ENCODE measurements around the gene MCM5. TPM values are rescaled to one million over a fixed set of nuclear protein-coding genes. Genes with fewer than 3 reads are reported as not detected.

MCM5 gene
- total RNA-seq, 1 donor from 2014 or later, result 8.3 TPM

DNA sequence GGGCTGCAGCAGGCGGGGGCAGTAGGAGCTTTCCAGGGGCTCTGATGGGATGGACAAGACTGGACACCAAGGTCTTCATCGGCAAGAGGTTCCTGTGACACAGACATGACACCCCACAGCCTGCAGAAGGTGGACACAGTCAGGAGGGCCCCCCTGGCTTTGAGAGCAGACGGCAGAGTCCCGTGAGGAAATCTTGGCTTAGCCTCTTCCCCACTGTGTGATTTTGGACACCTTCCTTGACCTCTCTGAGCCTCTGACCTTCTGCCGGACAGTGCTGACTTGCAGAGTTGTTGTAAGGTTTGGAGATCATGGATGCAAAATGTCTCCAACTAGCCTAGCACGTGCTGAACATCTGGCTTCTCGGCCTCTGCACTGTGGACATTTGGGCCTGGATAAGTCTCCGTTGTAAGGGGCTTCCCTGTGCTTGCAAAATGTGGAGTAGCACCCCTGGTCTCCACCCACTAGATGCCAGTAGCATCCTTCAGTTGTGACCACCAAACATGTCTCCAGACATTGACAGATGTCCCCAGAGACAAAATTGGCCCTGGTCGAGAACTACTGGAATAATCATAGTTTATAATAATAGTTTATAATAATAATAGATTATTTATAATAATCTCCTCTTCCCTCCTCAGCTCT is 54.6 kb downstream of the MCM5 start:
- intact Hi-C loops (cut with micrococcal nuclease), result no loop called here

DNA sequence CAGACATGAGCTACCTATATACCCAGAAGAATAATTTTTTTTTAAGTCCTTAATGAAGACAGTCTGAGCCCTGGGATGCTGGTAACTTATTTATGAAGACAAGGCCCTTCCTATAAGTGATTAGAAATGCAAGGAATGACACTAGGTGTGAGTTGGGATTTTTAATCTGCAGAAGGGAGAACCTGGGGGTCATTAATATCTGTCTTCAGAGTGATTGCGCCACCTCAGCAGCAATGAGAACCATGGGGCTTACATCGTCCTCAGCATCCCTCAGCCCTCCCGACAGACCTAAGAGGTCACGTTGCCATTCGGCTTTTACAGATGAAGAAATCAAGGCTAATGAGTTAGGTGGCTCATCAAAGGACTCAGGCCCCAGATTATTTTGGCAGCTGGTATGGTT is 55.6 kb downstream of the MCM5 start:
- Histone ChIP-seq H3K36me3 (no peaks in the 10 kb centered on the region), H3K27ac (replicated peaks) (no peak overlapping the region), H3K4me1 (no peaks in the 10 kb centered on the region), H3K9me3 (replicated peaks) (no peaks in the 10 kb centered on the region), H3K4me3 (no peak overlapping the region), H3K27me3 (ENCODE audit: low read depth) (peaks cover 14% of the 10 kb centered on the region)
- TF ChIP-seq, protein P1, sequence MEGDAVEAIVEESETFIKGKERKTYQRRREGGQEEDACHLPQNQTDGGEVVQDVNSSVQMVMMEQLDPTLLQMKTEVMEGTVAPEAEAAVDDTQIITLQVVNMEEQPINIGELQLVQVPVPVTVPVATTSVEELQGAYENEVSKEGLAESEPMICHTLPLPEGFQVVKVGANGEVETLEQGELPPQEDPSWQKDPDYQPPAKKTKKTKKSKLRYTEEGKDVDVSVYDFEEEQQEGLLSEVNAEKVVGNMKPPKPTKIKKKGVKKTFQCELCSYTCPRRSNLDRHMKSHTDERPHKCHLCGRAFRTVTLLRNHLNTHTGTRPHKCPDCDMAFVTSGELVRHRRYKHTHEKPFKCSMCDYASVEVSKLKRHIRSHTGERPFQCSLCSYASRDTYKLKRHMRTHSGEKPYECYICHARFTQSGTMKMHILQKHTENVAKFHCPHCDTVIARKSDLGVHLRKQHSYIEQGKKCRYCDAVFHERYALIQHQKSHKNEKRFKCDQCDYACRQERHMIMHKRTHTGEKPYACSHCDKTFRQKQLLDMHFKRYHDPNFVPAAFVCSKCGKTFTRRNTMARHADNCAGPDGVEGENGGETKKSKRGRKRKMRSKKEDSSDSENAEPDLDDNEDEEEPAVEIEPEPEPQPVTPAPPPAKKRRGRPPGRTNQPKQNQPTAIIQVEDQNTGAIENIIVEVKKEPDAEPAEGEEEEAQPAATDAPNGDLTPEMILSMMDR (IDR thresholded peaks at IDR 0.05; ENCODE audit: borderline replicate concordance), result no peak
- intact Hi-C loops (cut with micrococcal nuclease), result no loop called here
- no peak for DNase-seq

More for the DNA sequence above, 54.6 kb downstream of the MCM5 start:
- H3K36me3 ChIP-seq, result no peaks in the 10 kb centered on the region
- DNase-seq, result no peak
- no peaks in the 10 kb centered on the region for H3K9me3 ChIP-seq (replicated peaks)
- no peak overlapping the region for H3K27ac ChIP-seq (replicated peaks)
- peaks cover 14% of the 10 kb centered on the region for H3K27me3 ChIP-seq (ENCODE audit: low read depth)
- no peaks in the 10 kb centered on the region for H3K4me1 ChIP-seq
- TF ChIP-seq, protein P1 (IDR thresholded peaks at IDR 0.05; ENCODE audit: borderline replicate concordance), result peak; percentile 53
- H3K4me3 ChIP-seq, result no peak overlapping the region

DNA sequence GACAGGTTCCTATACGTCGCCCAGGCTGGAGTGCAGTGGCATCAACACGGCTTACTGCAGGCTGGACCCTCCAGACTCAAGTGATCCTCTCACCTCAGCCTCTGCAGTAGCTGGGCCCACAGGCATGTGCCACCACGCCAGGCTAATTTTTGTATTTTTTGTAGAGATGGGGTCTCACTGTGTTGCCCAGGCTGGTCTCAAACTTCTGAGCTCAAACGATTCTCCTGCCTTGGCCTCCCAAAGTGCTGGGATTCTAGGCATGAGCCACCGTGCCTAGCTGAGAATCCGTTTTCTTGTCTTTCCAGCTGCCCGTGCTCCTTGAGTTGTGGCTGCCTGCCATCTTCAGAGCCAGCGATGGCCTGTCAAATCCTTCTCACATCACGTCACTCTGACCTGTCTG is 56.8 kb downstream of the MCM5 start:
- Histone ChIP-seq H3K4me3 (no peak overlapping the region), H3K27ac (replicated peaks) (no peak overlapping the region), H3K9me3 (replicated peaks) (no peaks in the 10 kb centered on the region), H3K4me1 (no peaks in the 10 kb centered on the region), H3K36me3 (no peaks in the 10 kb centered on the region), H3K27me3 (ENCODE audit: low read depth) (peaks cover 14% of the 10 kb centered on the region)
- TF ChIP-seq, protein P1 (IDR thresholded peaks at IDR 0.05; ENCODE audit: borderline replicate concordance), result no peak
- DNase-seq, result no peak
- intact Hi-C loops (cut with micrococcal nuclease), result no loop called here

DNA sequence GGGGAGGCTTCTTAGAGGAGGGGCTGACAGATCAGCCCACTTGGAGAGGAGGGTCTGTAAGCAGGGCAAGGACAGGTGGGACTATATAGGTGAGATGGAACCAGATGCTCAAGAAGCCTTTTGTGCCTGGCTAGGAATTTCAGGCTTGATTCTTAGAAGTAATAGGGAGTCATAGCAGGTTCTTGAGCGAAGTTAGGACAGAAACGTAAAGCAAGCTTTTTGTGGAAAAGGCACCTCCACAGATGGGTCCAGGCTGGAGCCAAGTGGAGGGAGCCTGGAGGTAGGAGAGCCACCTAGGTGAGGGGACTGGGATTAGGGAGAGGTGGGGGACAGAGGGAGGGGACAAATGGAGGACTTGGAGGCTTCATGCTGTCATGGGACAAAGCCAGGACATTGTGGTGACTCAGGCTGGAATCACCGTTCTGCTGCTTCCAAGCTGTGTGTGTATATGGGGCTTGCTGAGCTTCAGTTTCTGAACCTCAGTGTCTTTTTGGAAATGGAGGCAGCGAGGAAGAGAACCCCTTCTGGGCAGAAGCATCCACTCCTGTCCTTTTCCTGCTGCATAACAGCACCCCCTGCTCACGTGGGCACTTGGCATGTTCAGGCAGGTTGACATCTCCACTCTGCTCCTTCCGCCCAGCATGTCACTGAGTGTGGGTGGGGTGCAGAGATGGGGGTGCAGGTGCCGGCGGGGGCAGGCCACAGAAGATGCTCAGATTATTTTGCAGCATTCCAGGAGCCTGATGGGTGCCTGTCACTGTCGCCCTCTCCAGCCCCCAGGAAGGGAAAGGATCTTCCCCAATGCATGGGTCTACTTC is 58.0 kb downstream of the MCM5 start:
- H3K27ac ChIP-seq (replicated peaks), result no peak overlapping the region
- H3K4me3 ChIP-seq, result no peak overlapping the region
- H3K27me3 ChIP-seq (ENCODE audit: low read depth), result peaks cover 12% of the 10 kb centered on the region
- no peaks in the 10 kb centered on the region for H3K36me3 ChIP-seq
- intact Hi-C loops (cut with micrococcal nuclease), result no loop called here
- TF ChIP-seq, protein P1 (IDR thresholded peaks at IDR 0.05; ENCODE audit: borderline replicate concordance), result no peak
- no peak for DNase-seq
- H3K9me3 ChIP-seq (replicated peaks), result no peaks in the 10 kb centered on the region
- H3K4me1 ChIP-seq, result no peaks in the 10 kb centered on the region

DNA sequence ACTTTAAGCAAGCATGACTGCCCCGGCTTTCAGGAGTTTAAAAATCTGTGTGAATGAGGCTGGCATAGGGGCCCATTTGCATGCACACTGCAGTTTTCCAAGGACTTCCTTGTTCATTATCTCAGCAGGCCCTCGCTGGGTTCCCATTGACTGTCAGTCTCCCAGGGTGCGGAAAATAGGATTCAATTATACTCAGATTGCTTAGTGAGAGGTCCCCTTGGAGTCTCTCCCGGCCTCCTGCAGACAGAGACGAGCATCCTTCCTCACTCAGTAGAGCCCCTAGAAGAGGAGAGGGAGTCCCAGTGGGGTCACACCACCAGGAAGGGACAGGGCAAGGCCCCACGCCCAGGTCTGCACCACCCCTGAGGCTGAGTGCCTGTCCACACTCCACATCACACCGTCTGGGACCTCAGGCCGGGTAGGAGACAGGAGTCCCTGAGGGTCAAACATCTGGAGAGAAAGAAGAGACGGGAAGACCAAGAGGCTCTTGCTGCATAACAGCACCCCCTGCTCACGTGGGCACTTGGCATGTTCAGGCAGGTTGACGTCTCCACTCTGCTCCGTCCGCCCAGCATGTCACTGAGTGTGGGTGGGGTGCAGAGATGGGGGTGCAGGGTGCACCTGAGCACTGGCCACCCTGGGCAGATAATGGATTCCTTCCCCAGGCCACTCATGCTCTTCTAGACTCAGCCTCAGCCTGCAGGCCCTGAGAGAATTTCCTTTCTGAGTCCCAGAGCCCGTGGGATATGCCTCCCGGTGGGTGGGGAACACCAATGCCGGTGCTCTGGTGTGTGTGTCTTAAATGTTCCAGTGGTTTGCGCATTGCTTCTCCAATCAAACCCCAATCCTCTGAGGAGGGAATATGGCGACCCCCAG is 58.8 kb downstream of the MCM5 start:
- no peak for DNase-seq
- TF ChIP-seq, protein P1 (IDR thresholded peaks at IDR 0.05; ENCODE audit: borderline replicate concordance), result no peak
- Histone ChIP-seq H3K4me1 (no peaks in the 10 kb centered on the region), H3K36me3 (no peaks in the 10 kb centered on the region), H3K27me3 (ENCODE audit: low read depth) (peaks cover 8% of the 10 kb centered on the region), H3K4me3 (no peak overlapping the region), H3K27ac (replicated peaks) (no peak overlapping the region), H3K9me3 (replicated peaks) (no peaks in the 10 kb centered on the region)
- intact Hi-C loops (cut with micrococcal nuclease), result no loop called here

Measured in left ventricle myocardium inferior (tissue), 1 donor.